ENCODE results near the gene DLGAP4.
"Not testable (repeated sequence)": the region's sequence is repeated elsewhere in the genome, so short reads cannot be mapped to it uniquely, and the experiment has no call there.

DLGAP4 gene

DNA sequence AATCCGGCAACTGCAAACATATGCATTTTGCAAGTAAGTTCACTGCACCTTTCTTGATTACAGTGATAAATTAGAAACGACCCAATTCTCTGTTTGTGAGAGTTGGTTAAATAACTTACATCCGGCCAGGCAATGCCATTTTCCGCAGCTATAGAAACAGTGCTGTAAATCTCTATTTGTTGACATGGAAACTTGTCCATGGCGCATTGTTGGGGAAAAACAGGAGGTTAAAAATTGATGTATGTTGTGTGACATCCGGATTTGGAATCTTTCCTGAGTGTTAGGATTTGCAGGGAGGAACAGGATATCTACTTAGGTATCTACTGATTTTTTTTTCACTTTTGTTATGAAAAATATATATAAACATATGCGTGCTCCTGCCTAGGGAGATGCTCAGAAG, 66.5 kb downstream of the DLGAP4 start:
- TF ChIP-seq, protein P1, sequence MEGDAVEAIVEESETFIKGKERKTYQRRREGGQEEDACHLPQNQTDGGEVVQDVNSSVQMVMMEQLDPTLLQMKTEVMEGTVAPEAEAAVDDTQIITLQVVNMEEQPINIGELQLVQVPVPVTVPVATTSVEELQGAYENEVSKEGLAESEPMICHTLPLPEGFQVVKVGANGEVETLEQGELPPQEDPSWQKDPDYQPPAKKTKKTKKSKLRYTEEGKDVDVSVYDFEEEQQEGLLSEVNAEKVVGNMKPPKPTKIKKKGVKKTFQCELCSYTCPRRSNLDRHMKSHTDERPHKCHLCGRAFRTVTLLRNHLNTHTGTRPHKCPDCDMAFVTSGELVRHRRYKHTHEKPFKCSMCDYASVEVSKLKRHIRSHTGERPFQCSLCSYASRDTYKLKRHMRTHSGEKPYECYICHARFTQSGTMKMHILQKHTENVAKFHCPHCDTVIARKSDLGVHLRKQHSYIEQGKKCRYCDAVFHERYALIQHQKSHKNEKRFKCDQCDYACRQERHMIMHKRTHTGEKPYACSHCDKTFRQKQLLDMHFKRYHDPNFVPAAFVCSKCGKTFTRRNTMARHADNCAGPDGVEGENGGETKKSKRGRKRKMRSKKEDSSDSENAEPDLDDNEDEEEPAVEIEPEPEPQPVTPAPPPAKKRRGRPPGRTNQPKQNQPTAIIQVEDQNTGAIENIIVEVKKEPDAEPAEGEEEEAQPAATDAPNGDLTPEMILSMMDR (IDR thresholded peaks at IDR 0.05): no peak
- Histone ChIP-seq H3K4me1 (no peaks in the 10 kb centered on the region), H3K27ac (no peak overlapping the region), H3K27me3 (peaks cover 0 to 52% of the 10 kb centered on the region in 2 donors), H3K9me3 (no peaks in the 10 kb centered on the region), H3K4me3 (no peak overlapping the region), H3K36me3 (no peaks in the 10 kb centered on the region)
- intact Hi-C loops (cut with DNase I; ENCODE audit: low total_unique reads): no loop called here
- no peak for DNase-seq

GRCh38 chr20:36373089-36373488, 67.0 kb downstream of the DLGAP4 start:
- DNase-seq: no peak
- H3K36me3 ChIP-seq: no peaks in the 10 kb centered on the region
- peaks cover 0 to 53% of the 10 kb centered on the region in 2 donors for H3K27me3 ChIP-seq
- H3K4me1 ChIP-seq: no peaks in the 10 kb centered on the region
- no peak overlapping the region for H3K4me3 ChIP-seq
- intact Hi-C loops (cut with DNase I; ENCODE audit: low total_unique reads): no loop called here
- TF ChIP-seq, protein P1 (IDR thresholded peaks at IDR 0.05): no peak
- H3K27ac ChIP-seq: no peak overlapping the region
- H3K9me3 ChIP-seq: no peaks in the 10 kb centered on the region

DNA sequence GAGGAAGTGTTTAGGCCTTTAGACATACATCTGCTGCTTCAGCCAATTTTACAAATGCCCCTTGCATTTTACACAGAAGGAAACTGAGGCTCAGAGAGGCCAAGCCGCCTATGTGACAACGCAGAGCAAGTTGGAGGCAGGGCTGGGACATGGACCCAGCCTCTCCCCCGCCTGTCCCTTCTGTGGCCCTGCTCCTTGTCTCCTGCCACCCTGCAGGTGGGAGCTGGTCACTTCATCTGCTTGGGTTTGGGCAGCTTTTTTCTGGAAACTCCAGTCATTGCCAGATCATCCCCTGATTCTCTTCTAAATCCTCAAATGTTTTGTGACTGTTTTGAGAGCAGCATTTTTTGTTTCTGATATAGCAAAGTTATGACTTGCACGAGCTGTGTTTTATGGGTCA, 68.9 kb downstream of the DLGAP4 start:
- H3K4me1 ChIP-seq: no peaks in the 10 kb centered on the region
- H3K4me3 ChIP-seq: no peak overlapping the region
- H3K36me3 ChIP-seq: no peaks in the 10 kb centered on the region
- no peak overlapping the region for H3K27ac ChIP-seq
- peaks cover 0 to 59% of the 10 kb centered on the region in 2 donors for H3K27me3 ChIP-seq
- DNase-seq: no peak
- TF ChIP-seq, protein P1 (IDR thresholded peaks at IDR 0.05): no peak
- intact Hi-C loops (cut with DNase I; ENCODE audit: low total_unique reads): no loop called here
- H3K9me3 ChIP-seq: no peaks in the 10 kb centered on the region

DNA sequence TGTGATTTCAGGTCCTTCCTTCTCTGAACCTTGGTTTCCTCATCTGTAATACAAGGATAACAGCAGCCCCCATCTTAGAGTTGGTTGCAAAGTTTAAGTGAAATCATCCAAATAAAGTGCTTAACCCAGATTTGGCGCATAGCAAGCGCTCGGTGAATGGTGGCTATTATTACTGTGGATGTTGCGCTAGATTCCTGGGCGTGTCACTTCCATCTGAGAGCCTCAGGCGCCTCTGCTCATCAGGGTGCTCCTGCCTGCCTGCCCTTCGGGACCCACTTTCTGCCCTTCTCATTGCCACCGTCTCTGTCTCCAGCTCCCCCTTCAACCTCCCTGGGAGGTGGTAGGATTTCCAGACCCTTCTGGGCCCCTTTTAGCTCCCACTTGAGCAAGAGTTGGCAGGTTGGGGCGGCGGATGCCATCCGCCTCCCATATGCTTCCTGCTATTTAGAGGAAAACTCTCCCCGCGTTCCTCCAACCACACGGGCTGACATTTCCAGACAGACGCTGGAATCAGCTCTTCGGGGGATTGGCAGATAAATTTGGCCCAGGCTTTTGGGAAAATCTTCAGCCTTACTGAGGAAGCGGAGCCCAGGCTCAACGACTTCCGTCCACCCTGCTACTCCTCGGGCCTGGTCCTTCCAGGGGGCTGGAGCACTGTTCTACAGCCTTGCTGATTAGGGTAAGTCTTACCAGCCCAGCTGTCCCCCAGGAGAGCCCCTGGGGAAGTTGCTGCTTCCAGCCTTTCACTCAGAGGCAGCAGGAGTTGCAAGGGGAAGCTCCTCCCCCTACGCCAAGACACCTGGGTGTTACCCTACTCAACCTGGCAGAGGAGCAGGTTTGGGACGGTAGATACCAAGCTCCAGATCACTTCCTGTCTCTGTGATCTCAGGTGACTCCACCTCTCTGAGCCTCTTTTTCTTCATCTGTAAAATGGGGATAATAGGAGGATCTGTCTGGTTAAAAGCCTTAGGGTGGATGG, 71.5 kb downstream of the DLGAP4 start:
- Histone ChIP-seq H3K27ac (no peak overlapping the region), H3K4me1 (no peaks in the 10 kb centered on the region), H3K36me3 (no peaks in the 10 kb centered on the region), H3K9me3 (no peaks in the 10 kb centered on the region), H3K27me3 (peaks cover 0 to 48% of the 10 kb centered on the region in 2 donors), H3K4me3 (no peak overlapping the region)
- no peak for DNase-seq
- TF ChIP-seq, protein P1 (IDR thresholded peaks at IDR 0.05): no peak
- intact Hi-C loops (cut with DNase I; ENCODE audit: low total_unique reads): no loop called here

GRCh38 chr20:36378686-36379085, 72.5 kb downstream of the DLGAP4 start:
- Histone ChIP-seq H3K27me3 (peaks cover 0 to 48% of the 10 kb centered on the region in 2 donors), H3K36me3 (no peaks in the 10 kb centered on the region), H3K4me3 (no peak overlapping the region), H3K4me1 (no peaks in the 10 kb centered on the region), H3K27ac (no peak overlapping the region), H3K9me3 (no peaks in the 10 kb centered on the region)
- DNase-seq: no peak
- intact Hi-C loops (cut with DNase I; ENCODE audit: low total_unique reads): no loop called here
- TF ChIP-seq, protein P1 (IDR thresholded peaks at IDR 0.05): no peak

DNA sequence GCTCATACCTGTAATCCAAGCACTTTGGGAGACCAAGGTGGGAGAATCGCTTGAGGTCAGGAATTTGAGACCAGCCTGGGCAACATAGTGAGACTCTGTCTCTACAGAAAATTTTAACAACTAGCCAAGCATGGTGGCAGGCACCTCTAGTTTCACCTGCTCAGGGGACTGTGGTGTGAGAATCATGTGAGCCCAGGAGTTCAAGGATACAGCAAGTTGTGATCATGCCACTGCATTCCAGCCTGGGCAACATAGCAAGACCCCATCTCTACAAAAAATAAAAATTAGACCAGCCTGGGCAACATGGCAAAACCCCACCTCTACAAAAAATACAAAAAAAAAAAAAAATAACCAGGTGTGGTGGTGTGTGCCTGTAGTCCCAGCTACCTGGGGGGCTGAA, 73.8 kb downstream of the DLGAP4 start:
- H3K9me3 ChIP-seq; H3K36me3 ChIP-seq; intact Hi-C loops (cut with DNase I; ENCODE audit: low total_unique reads); DNase-seq; H3K4me3 ChIP-seq; H3K27ac ChIP-seq; H3K4me1 ChIP-seq: not testable (repeated sequence)
- H3K27me3 ChIP-seq: peaks cover 0 to 51% of the 10 kb centered on the region in 2 donors

Measured in tibial artery (tissue), 4 donors.